Liver (tissue), 9 donors: Measurements from ENCODE around the gene CNST. TPM values are rescaled to one million over a fixed set of nuclear protein-coding genes. Genes with fewer than 3 reads are reported as not detected.

Experiments
- DNase-seq: peaks from one replicate; pipeline ENCODE4 v3.0.0-alpha.2; 2017; ENCODE audit warnings: low spot score
- H3K27ac ChIP-seq, 2 donors: one replicate each; pipeline ENCODE4 v1.7.0; 2013; ENCODE audit warnings: inconsistent platforms in 2 of 2, low read length in 2 of 2, control low read depth in 1 of 2, low read depth in 1 of 2, mild to moderate bottlenecking in 1 of 2
- H3K27me3 ChIP-seq, 4 donors: one replicate each; pipeline versions ENCODE4 v1.6.1 to v1.7.0; 2013; ENCODE audit warnings: low read length in 3 of 4, inconsistent platforms in 1 of 4, mild to moderate bottlenecking in 1 of 4, moderate library complexity in 1 of 4; ENCODE audit not compliant: control insufficient read depth in 4 of 4, insufficient read depth in 4 of 4
- H3K36me3 ChIP-seq, 4 donors: one replicate each; pipeline versions ENCODE4 v1.6.1 to v1.7.0; 2013; ENCODE audit warnings: low read length in 3 of 4, mild to moderate bottlenecking in 3 of 4, low read depth in 1 of 4, moderate library complexity in 1 of 4; ENCODE audit not compliant: control insufficient read depth in 4 of 4, insufficient read depth in 3 of 4
- H3K4me1 ChIP-seq, 4 donors: one replicate each; pipeline versions ENCODE4 v1.6.1 to v1.7.0; 2013; ENCODE audit warnings: low read length in 3 of 4, mild to moderate bottlenecking in 3 of 4, moderate library complexity in 1 of 4; ENCODE audit not compliant: control insufficient read depth in 4 of 4, insufficient read depth in 4 of 4
- H3K4me3 ChIP-seq, 3 donors: one replicate each; pipeline versions ENCODE4 v1.6.1 to v1.7.0; 2013; ENCODE audit warnings: low read length in 3 of 3, control low read depth in 1 of 3, low read depth in 1 of 3, mild to moderate bottlenecking in 1 of 3
- H3K9ac ChIP-seq, 2 donors: one replicate each; pipeline ENCODE4 v1.7.0; 2013; ENCODE audit warnings: low read length in 2 of 2, mild to moderate bottlenecking in 2 of 2, moderate library complexity in 2 of 2, control low read depth in 1 of 2, low read depth in 1 of 2
- H3K9me3 ChIP-seq, 4 donors: one replicate each; pipeline versions ENCODE4 v1.6.1 to v1.7.0; 2013; ENCODE audit warnings: low read length in 3 of 4; ENCODE audit not compliant: control insufficient read depth in 4 of 4
- ATF3 ChIP-seq: IDR thresholded peaks from 2 replicates; pipeline ENCODE4 v1.6.1; 2016; ENCODE audit warnings: antibody characterized with exemption
- EGR1 ChIP-seq, 2 donors: IDR thresholded peaks; 2 replicates each; pipeline ENCODE4 v1.6.1; 2016 to 2018; ENCODE audit warnings: antibody characterized with exemption in 2 of 2, low read depth in 2 of 2
- FOXA2 ChIP-seq: IDR thresholded peaks from 2 replicates; pipeline ENCODE4 v1.6.1; 2016; ENCODE audit warnings: antibody characterized with exemption
- GABPA ChIP-seq, 2 donors: IDR thresholded peaks in 1 of 2; conservative IDR thresholded peaks in 1 of 2; 2 replicates each; pipeline ENCODE4 v1.6.1; 2016; ENCODE audit warnings: antibody characterized with exemption in 2 of 2, mild to moderate bottlenecking in 1 of 2, moderate library complexity in 1 of 2
- HNF4G ChIP-seq: IDR thresholded peaks from 2 replicates; pipeline ENCODE4 v1.6.1; 2016; ENCODE audit warnings: antibody characterized with exemption
- MAX ChIP-seq: IDR thresholded peaks from 2 replicates; pipeline ENCODE4 v1.6.1; 2016; ENCODE audit warnings: antibody characterized with exemption
- NR2F2 ChIP-seq: IDR thresholded peaks from 2 replicates; pipeline ENCODE4 v1.6.1; 2016; ENCODE audit warnings: antibody characterized with exemption
- RAD21 ChIP-seq, 2 donors: IDR thresholded peaks; 2 replicates each; pipeline ENCODE4 v1.6.1; 2016; ENCODE audit warnings: antibody characterized with exemption in 2 of 2, mild to moderate bottlenecking in 2 of 2
- RXRA ChIP-seq, 2 donors: IDR thresholded peaks; 2 replicates each; pipeline ENCODE4 v1.6.1; 2017 to 2018; ENCODE audit warnings: antibody characterized with exemption in 2 of 2, mild to moderate bottlenecking in 1 of 2
- SP1 ChIP-seq: IDR thresholded peaks from 2 replicates; pipeline ENCODE4 v1.6.1; 2018; ENCODE audit warnings: antibody characterized with exemption, mild to moderate bottlenecking
- TAF1 ChIP-seq: conservative IDR thresholded peaks from 2 replicates; pipeline ENCODE4 v1.6.1; 2016; ENCODE audit warnings: antibody characterized with exemption, mild to moderate bottlenecking
- YY1 ChIP-seq: IDR thresholded peaks from 2 replicates; pipeline ENCODE4 v1.6.1; 2016; ENCODE audit warnings: antibody characterized with exemption, mild to moderate bottlenecking
- WGBS: extraction: QIAGEN DNeasy Blood & Tissue Kit; methylation state at CpG from one replicate; pipeline ENCODE4 v1.1.7; 2013; 5-methylcytosine and 5-hydroxymethylcytosine counted together
- polyA plus RNA-seq, 2 donors: library from polyadenylated mRNA; stranded (reverse) in 1 of 2; unstranded in 1 of 2; fragments of 200-250 nt in 1 of 2; fragments of >200 nt in 1 of 2; fragmentation: Nextera tagmentation in 1 of 2; extraction: Ambion mirVana in 1 of 2; gene quantifications; one replicate each; pipeline versions ENCODE4 v1.2.1 to v1.2.3, GENCODE V29; 2013 to 2015
- total RNA-seq, 2 donors: library from RNA; depleted of rRNA; stranded (reverse); fragments of >200 nt; gene quantifications; one replicate each; pipeline ENCODE4 v1.2.3, GENCODE V29; 2014
- TF ChIP-seq, protein P1 (sequence below): IDR thresholded peaks from 2 replicates; pipeline ENCODE4 v1.6.1; 2016; ENCODE audit warnings: antibody characterized with exemption
- TF ChIP-seq, protein P2 (sequence below): IDR thresholded peaks from 2 replicates; pipeline ENCODE4 v1.6.1; 2016; ENCODE audit warnings: antibody characterized with exemption, mild to moderate bottlenecking
- TF ChIP-seq, protein P3 (sequence below): fragments of 150-350 bp; IDR thresholded peaks from 2 replicates; pipeline ENCODE4 v1.5.1; 2017; ENCODE audit warnings: improper control_type of control experiment, low read depth, low read length; ENCODE audit not compliant: missing input control
- donor health status: healthy.
- donor health status: healthy.
- donor health status: healthy.
- donor health status: healthy.
- donor health status: healthy.

CNST gene
- total and polyA plus RNA-seq, 4 donors: 6.1 to 36.3 (median 12.1) TPM

GRCh38 chr1:246680696-246681130, 114.5 kb downstream of the CNST start:
- Histone ChIP-seq H3K4me3 (no peak overlapping the region), H3K9me3 (no peaks in the 10 kb centered on the region), H3K4me1 (no peaks in the 10 kb centered on the region), H3K9ac (no peak overlapping the region), H3K27me3 (no peaks in the 10 kb centered on the region), H3K36me3 (no peaks in the 10 kb centered on the region), H3K27ac (no peak overlapping the region)
- TF ChIP-seq EGR1 (IDR thresholded peaks at IDR 0.05; ENCODE audit: low read depth in 2 of 2) (no peak), YY1 (no peak), GABPA (IDR thresholded peaks at IDR 0.05 in 1 of 2, conservative IDR thresholded peaks at IDR 0.05 in 1 of 2) (no peak), TAF1 (no peak), RAD21 (IDR thresholded peaks at IDR 0.05) (no peak), HNF4G (no peak), ATF3 (no peak), FOXA2 (no peak), SP1 (no peak), RXRA (IDR thresholded peaks at IDR 0.05) (no peak), NR2F2 (no peak), MAX (no peak)
- TF ChIP-seq, protein P1, sequence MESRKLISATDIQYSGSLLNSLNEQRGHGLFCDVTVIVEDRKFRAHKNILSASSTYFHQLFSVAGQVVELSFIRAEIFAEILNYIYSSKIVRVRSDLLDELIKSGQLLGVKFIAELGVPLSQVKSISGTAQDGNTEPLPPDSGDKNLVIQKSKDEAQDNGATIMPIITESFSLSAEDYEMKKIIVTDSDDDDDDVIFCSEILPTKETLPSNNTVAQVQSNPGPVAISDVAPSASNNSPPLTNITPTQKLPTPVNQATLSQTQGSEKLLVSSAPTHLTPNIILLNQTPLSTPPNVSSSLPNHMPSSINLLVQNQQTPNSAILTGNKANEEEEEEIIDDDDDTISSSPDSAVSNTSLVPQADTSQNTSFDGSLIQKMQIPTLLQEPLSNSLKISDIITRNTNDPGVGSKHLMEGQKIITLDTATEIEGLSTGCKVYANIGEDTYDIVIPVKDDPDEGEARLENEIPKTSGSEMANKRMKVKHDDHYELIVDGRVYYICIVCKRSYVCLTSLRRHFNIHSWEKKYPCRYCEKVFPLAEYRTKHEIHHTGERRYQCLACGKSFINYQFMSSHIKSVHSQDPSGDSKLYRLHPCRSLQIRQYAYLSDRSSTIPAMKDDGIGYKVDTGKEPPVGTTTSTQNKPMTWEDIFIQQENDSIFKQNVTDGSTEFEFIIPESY: no peak
- TF ChIP-seq, protein P2, sequence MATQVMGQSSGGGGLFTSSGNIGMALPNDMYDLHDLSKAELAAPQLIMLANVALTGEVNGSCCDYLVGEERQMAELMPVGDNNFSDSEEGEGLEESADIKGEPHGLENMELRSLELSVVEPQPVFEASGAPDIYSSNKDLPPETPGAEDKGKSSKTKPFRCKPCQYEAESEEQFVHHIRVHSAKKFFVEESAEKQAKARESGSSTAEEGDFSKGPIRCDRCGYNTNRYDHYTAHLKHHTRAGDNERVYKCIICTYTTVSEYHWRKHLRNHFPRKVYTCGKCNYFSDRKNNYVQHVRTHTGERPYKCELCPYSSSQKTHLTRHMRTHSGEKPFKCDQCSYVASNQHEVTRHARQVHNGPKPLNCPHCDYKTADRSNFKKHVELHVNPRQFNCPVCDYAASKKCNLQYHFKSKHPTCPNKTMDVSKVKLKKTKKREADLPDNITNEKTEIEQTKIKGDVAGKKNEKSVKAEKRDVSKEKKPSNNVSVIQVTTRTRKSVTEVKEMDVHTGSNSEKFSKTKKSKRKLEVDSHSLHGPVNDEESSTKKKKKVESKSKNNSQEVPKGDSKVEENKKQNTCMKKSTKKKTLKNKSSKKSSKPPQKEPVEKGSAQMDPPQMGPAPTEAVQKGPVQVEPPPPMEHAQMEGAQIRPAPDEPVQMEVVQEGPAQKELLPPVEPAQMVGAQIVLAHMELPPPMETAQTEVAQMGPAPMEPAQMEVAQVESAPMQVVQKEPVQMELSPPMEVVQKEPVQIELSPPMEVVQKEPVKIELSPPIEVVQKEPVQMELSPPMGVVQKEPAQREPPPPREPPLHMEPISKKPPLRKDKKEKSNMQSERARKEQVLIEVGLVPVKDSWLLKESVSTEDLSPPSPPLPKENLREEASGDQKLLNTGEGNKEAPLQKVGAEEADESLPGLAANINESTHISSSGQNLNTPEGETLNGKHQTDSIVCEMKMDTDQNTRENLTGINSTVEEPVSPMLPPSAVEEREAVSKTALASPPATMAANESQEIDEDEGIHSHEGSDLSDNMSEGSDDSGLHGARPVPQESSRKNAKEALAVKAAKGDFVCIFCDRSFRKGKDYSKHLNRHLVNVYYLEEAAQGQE: no peak
- TF ChIP-seq, protein P3, sequence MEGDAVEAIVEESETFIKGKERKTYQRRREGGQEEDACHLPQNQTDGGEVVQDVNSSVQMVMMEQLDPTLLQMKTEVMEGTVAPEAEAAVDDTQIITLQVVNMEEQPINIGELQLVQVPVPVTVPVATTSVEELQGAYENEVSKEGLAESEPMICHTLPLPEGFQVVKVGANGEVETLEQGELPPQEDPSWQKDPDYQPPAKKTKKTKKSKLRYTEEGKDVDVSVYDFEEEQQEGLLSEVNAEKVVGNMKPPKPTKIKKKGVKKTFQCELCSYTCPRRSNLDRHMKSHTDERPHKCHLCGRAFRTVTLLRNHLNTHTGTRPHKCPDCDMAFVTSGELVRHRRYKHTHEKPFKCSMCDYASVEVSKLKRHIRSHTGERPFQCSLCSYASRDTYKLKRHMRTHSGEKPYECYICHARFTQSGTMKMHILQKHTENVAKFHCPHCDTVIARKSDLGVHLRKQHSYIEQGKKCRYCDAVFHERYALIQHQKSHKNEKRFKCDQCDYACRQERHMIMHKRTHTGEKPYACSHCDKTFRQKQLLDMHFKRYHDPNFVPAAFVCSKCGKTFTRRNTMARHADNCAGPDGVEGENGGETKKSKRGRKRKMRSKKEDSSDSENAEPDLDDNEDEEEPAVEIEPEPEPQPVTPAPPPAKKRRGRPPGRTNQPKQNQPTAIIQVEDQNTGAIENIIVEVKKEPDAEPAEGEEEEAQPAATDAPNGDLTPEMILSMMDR: no peak
- DNase-seq: no peak
- WGBS: 88% methylated on average over 10 of the region's 10 CpGs
